ENCODE data around the gene PTBP1. TPM values are rescaled to one million over a fixed set of nuclear protein-coding genes. Genes with fewer than 3 reads are reported as not detected.
"Not testable (repeated sequence)": the region's sequence is repeated elsewhere in the genome, so short reads cannot be mapped to it uniquely, and the experiment has no call there.

The PTBP1 gene
- total RNA-seq, 2 experiments from 2014 or later, result 584 to 738 TPM

DNA sequence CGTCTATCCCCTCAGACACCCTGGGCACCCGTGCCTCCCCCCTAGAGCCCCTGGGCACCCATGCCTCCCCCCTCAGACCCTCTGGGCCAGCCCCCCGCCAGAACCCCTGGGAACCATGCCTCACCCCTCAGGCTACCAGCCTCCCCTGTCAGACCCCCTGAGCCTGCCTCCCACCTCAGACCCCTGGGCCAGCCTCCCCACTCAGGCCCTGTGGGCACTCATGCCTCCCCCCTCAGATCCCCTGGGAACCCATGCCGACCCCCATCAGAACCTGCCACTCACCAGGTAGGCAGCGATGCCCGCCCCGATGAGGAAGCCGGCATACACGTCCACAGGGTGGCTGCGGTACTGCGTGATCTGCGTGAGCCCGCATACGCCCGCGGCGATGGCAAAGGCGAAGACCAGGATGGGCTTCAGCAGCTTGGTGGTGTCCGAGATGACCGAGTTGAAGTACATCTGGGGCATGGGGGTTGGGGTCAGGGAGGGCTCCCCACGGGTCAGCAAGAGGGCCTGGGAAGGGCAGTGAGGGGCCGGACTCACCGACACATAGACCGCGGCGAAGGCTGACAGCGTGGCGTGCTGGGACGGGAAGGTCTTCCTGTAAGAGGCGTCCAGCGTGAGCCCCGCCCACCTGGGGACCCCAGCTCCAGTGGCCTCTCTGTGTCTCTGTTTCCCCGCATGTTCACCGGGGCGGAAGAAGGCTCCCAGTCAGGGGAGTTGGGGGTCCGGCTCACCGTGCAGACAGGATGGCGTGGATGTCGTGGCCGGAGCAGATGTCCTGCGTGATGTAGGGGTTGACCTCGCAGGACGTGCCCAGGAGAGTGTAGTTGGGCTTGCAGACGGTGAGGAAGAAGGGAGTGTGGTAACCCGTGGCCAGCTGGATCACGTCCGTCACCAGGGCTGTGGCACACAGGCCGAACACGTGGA lies 17.2 kb downstream of the PTBP1 start:
- POLR2A ChIA-PET, result interaction anchor here (0.7 to 1.3 kb wide), 2 partner anchors 11 to 12 kb away, joined by 3 to 4 read pairs; no protein-coding TSS in a partner anchor
- H3K9me3 Mint-ChIP-seq (ENCODE audit: low read depth), result no peaks in the 10 kb centered on the region
- H3K4me3 Mint-ChIP-seq, result no peak overlapping the region
- H3K36me3 Mint-ChIP-seq (ENCODE audit: low read depth), result peaks cover 39% of the 10 kb centered on the region
- H3K27me3 Mint-ChIP-seq, result no peaks in the 10 kb centered on the region
- ATAC-seq (peak; percentile 16), DNase-seq (no peak)
- CTCF ChIA-PET, result no interaction called here
- no peaks in the 10 kb centered on the region for H3K4me1 Mint-ChIP-seq
- H3K27ac Mint-ChIP-seq, result no peak overlapping the region
- intact Hi-C loops (cut with DNase I, micrococcal nuclease), result loop anchor here in 1 of 2 experiments (2.0 kb wide), 1 partner anchor 14 kb away; no protein-coding TSS in a partner anchor

- ChIA-PET CTCF (no interaction called here), POLR2A (interaction anchor here (1.3 kb wide), 1 partner anchor 12 kb away, joined by 4 read pairs; no protein-coding TSS in a partner anchor)
- H3K9me3 Mint-ChIP-seq (ENCODE audit: low read depth), result no peaks in the 10 kb centered on the region
- DNase-seq (no peak), ATAC-seq (no peak)
- H3K36me3 Mint-ChIP-seq (ENCODE audit: low read depth), result peaks cover 31% of the 10 kb centered on the region
- no peak overlapping the region for H3K27ac Mint-ChIP-seq
- no peak overlapping the region for H3K4me3 Mint-ChIP-seq
- intact Hi-C loops (cut with DNase I, micrococcal nuclease), result loop anchor here in 1 of 2 experiments (2.0 kb wide), 1 partner anchor 14 kb away; no protein-coding TSS in a partner anchor
- H3K4me1 Mint-ChIP-seq, result no peaks in the 10 kb centered on the region
- H3K27me3 Mint-ChIP-seq, result no peaks in the 10 kb centered on the region
Measured at GRCh38 chr19:815079-815774, 18.0 kb downstream of the PTBP1 start.

DNA sequence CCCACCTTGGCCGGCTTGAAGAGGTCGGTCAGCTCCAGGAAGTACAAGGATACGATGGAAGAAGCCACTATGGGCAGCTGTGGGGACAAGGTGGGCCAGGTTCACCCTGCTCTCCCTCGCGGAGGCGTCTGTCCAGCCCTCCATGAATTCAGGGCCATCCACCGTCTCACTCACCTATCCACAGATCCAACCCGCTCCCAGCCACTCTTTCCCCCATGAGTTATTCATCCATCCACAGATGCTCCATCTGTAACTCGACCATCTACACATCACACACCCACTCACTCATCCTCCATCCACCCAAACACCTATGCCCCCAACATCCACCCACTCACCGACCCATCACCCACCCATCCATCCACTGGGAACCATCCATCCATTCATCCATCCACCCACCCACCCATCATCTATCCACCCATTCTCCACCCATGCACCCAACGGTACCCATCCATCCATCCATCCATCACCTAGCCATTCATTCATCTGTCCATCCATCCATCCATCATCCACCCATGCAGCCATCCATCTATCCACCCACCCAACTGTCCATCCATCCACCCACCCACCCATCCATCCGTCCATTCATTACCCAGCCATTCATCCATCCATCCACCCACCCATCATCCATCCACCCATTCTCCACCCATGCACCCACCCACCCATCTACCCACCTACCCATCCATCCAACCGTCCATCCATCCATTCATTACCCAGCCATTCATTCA lies 18.7 kb downstream of the PTBP1 start:
- DNase-seq (no peak), ATAC-seq (no peak)
- no peak overlapping the region for H3K4me3 Mint-ChIP-seq
- H3K27ac Mint-ChIP-seq, result no peak overlapping the region
- peaks cover 28% of the 10 kb centered on the region for H3K36me3 Mint-ChIP-seq (ENCODE audit: low read depth)
- no peaks in the 10 kb centered on the region for H3K9me3 Mint-ChIP-seq (ENCODE audit: low read depth)
- H3K4me1 Mint-ChIP-seq, result no peaks in the 10 kb centered on the region
- POLR2A ChIA-PET, result no interaction called here
- CTCF ChIA-PET, result no interaction called here
- H3K27me3 Mint-ChIP-seq, result no peaks in the 10 kb centered on the region
- intact Hi-C loops (cut with DNase I, micrococcal nuclease), result loop anchor here in 1 of 2 experiments (2.0 kb wide), 1 partner anchor 15 kb away; no protein-coding TSS in a partner anchor

GRCh38 chr19:816500-816857 lies 19.2 kb downstream of the PTBP1 start:
- H3K4me3 Mint-ChIP-seq, result no peak overlapping the region
- H3K27ac Mint-ChIP-seq, result no peak overlapping the region
- DNase-seq, result no peak
- no peaks in the 10 kb centered on the region for H3K27me3 Mint-ChIP-seq
- peaks cover 26% of the 10 kb centered on the region for H3K36me3 Mint-ChIP-seq (ENCODE audit: low read depth)
- H3K4me1 Mint-ChIP-seq, result no peaks in the 10 kb centered on the region
- POLR2A ChIA-PET, result no interaction called here
- no peak for ATAC-seq
- intact Hi-C loops (cut with DNase I, micrococcal nuclease), result no loop called here
- CTCF ChIA-PET, result no interaction called here
- H3K9me3 Mint-ChIP-seq (ENCODE audit: low read depth), result no peaks in the 10 kb centered on the region

GRCh38 chr19:820212-820611 lies 23.0 kb downstream of the PTBP1 start:
- CTCF ChIA-PET; DNase-seq; H3K27ac Mint-ChIP-seq; intact Hi-C loops (cut with DNase I, micrococcal nuclease); H3K9me3 Mint-ChIP-seq (ENCODE audit: low read depth); H3K4me3 Mint-ChIP-seq; ATAC-seq; POLR2A ChIA-PET; H3K4me1 Mint-ChIP-seq; H3K36me3 Mint-ChIP-seq (ENCODE audit: low read depth): not testable (repeated sequence)
- peaks cover 13% of the 10 kb centered on the region for H3K27me3 Mint-ChIP-seq

- ATAC-seq, result no peak
- no peak overlapping the region for H3K4me3 Mint-ChIP-seq
- no peaks in the 10 kb centered on the region for H3K4me1 Mint-ChIP-seq
- intact Hi-C loops (cut with DNase I, micrococcal nuclease), result no loop called here
- DNase-seq, result no peak
- H3K27me3 Mint-ChIP-seq, result peaks cover 13% of the 10 kb centered on the region
- ChIA-PET POLR2A (no interaction called here), CTCF (no interaction called here)
- no peaks in the 10 kb centered on the region for H3K9me3 Mint-ChIP-seq (ENCODE audit: low read depth)
- H3K36me3 Mint-ChIP-seq (ENCODE audit: low read depth), result peaks cover 4% of the 10 kb centered on the region
- H3K27ac Mint-ChIP-seq, result no peak overlapping the region
Measured at GRCh38 chr19:821231-821824, 24.1 kb downstream of the PTBP1 start.

GRCh38 chr19:821825-822503 lies 24.7 kb downstream of the PTBP1 start, which contains the start of gene PLPPR3:
Gene PLPPR3, minus strand, starts transcription at chr19:821955. Its CDS starts 396 bp downstream, at chr19:821559.
- no peaks in the 10 kb centered on the region for H3K36me3 Mint-ChIP-seq (ENCODE audit: low read depth)
- no peaks in the 10 kb centered on the region for H3K9me3 Mint-ChIP-seq (ENCODE audit: low read depth)
- intact Hi-C loops (cut with DNase I, micrococcal nuclease), result no loop called here
- no peaks in the 10 kb centered on the region for H3K4me1 Mint-ChIP-seq
- H3K4me3 Mint-ChIP-seq, result no peak within 1 kb of the TSS
- ChIA-PET CTCF (no interaction called here), POLR2A (interaction anchor here (1.0 kb wide), 1 partner anchor 155 kb away, joined by 3 read pairs; no protein-coding TSS in a partner anchor)
- H3K27me3 Mint-ChIP-seq, result peaks cover 13% of the 10 kb centered on the region
- H3K27ac Mint-ChIP-seq, result no peak within 1 kb of the TSS
- ATAC-seq (no peak), DNase-seq (no peak)

DNA sequence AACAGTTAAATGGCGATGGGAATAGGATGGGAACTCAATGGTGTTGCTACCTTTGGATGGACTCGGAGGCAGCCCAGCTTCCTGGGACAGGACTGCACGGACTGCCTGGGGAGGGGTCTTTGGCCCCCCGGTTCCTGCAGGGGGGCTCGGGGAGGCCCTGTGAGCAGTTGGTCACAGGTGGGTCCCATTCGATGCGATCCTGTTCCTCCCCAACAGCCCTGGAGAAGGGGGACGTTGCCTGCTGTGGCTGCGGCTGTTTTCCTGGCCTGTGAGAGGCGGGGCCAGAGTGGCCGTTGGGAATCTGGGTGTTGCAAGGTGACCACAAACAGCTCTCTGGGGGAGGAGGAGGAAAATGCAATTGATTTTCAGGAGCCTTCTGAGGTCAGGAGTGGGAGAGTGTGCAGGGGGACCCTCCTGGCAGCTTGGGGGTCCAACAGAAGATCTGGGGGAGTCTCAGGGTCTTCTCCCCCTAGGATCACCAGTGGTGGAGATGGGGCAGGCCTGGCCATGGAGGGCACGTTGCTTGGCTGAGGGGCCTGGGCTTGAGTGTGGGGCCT lies 26.4 kb downstream of the PTBP1 start:
- H3K27ac Mint-ChIP-seq, result no peak overlapping the region
- ChIA-PET POLR2A (no interaction called here), CTCF (interaction anchor here (0.6 kb wide), 1 partner anchor 30 kb away, joined by 3 read pairs; no protein-coding TSS in a partner anchor)
- no peaks in the 10 kb centered on the region for H3K36me3 Mint-ChIP-seq (ENCODE audit: low read depth)
- intact Hi-C loops (cut with DNase I, micrococcal nuclease), result no loop called here
- no peak overlapping the region for H3K4me3 Mint-ChIP-seq
- peaks cover 13% of the 10 kb centered on the region for H3K27me3 Mint-ChIP-seq
- ATAC-seq, result no peak
- H3K4me1 Mint-ChIP-seq, result no peaks in the 10 kb centered on the region
- DNase-seq, result no peak
- no peaks in the 10 kb centered on the region for H3K9me3 Mint-ChIP-seq (ENCODE audit: low read depth)

DNA sequence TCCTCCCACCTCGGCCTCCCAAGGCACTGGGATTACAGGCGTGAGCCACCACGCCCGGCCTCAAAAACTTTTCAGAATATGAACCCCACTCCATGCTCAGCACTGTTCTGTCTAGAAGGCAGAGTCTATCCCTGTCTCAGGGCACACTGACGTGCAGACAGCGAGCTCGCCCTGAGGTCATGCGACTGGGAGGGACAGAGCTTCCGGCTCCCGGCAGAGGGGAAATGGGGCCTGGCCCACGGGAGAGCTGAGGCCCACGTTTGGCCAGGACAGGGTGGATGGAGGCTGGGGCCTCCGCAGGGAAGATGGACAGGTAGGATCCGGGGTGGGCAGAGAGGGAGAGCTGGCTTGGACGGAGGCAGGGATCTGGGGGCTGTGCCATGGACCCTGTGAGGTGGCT lies 27.6 kb downstream of the PTBP1 start:
- H3K36me3 Mint-ChIP-seq (ENCODE audit: low read depth), result no peaks in the 10 kb centered on the region
- no peak overlapping the region for H3K27ac Mint-ChIP-seq
- intact Hi-C loops (cut with DNase I, micrococcal nuclease), result no loop called here
- DNase-seq (no peak), ATAC-seq (no peak)
- ChIA-PET CTCF (no interaction called here), POLR2A (interaction anchor here (0.6 kb wide), 1 partner anchor 23 kb away, joined by 3 read pairs; no protein-coding TSS in a partner anchor)
- no peak overlapping the region for H3K4me3 Mint-ChIP-seq
- peaks cover 13% of the 10 kb centered on the region for H3K27me3 Mint-ChIP-seq
- no peaks in the 10 kb centered on the region for H3K4me1 Mint-ChIP-seq
- H3K9me3 Mint-ChIP-seq (ENCODE audit: low read depth), result no peaks in the 10 kb centered on the region

- H3K4me3 Mint-ChIP-seq, result no peak overlapping the region
- H3K9me3 Mint-ChIP-seq (ENCODE audit: low read depth), result no peaks in the 10 kb centered on the region
- H3K4me1 Mint-ChIP-seq, result no peaks in the 10 kb centered on the region
- intact Hi-C loops (cut with DNase I, micrococcal nuclease), result no loop called here
- POLR2A ChIA-PET, result interaction anchor here (0.6 kb wide), 1 partner anchor 24 kb away, joined by 3 read pairs; no protein-coding TSS in a partner anchor
- CTCF ChIA-PET, result interaction anchor here (0.7 kb wide), 1 partner anchor 63 kb away, joined by 3 read pairs; no protein-coding TSS in a partner anchor
- DNase-seq, result no peak
- ATAC-seq, result no peak
- no peaks in the 10 kb centered on the region for H3K36me3 Mint-ChIP-seq (ENCODE audit: low read depth)
- H3K27ac Mint-ChIP-seq, result no peak overlapping the region
- peaks cover 13% of the 10 kb centered on the region for H3K27me3 Mint-ChIP-seq
Measured at GRCh38 chr19:825897-826644, 28.8 kb downstream of the PTBP1 start.
